GM21825 (cell line): ENCODE data around the gene ENTHD1.

Experiments
- ATAC-seq: cut with Tn5 transposase; IDR thresholded peaks from one replicate; pipeline ENCODE4 v1.9.1; 2021; ENCODE audit warnings: mild to moderate bottlenecking, moderate library complexity; ENCODE audit not compliant: unreplicated experiment

Gene ENTHD1

GRCh38 chr22:39800790-39801520 lies 92.6 kb downstream of the ENTHD1 start:
- no peak for ATAC-seq

- ATAC-seq = no peak
These were observed 95.9 kb downstream of the ENTHD1 start for GRCh38 chr22:39797528-39798147.

- ATAC-seq = no peak
These were observed 103.8 kb downstream of the ENTHD1 start for GRCh38 chr22:39789788-39790187.

GRCh38 chr22:39785232-39785631 lies 108.3 kb downstream of the ENTHD1 start:
- no peak for ATAC-seq

- ATAC-seq = no peak
These were observed 115.7 kb downstream of the ENTHD1 start for GRCh38 chr22:39777716-39778454.

GRCh38 chr22:39776295-39777009 lies 117.1 kb downstream of the ENTHD1 start:
- ATAC-seq = no peak

- peak; percentile 68 for ATAC-seq
These were observed 119.5 kb downstream of the ENTHD1 start for GRCh38 chr22:39773976-39774539.

- no peak for ATAC-seq
These were observed 120.1 kb downstream of the ENTHD1 start for GRCh38 chr22:39773503-39773902.

GRCh38 chr22:39771486-39771885 lies 122.1 kb downstream of the ENTHD1 start:
- ATAC-seq = no peak

- no peak for ATAC-seq
These were observed 127.9 kb downstream of the ENTHD1 start for GRCh38 chr22:39765661-39766060.

GRCh38 chr22:39765046-39765445 lies 128.5 kb downstream of the ENTHD1 start:
- no peak for ATAC-seq

GRCh38 chr22:39763276-39763675 lies 130.3 kb downstream of the ENTHD1 start:
- no peak for ATAC-seq

GRCh38 chr22:39750759-39751158 lies 142.8 kb downstream of the ENTHD1 start:
- no peak for ATAC-seq

GRCh38 chr22:39748877-39749276 lies 144.7 kb downstream of the ENTHD1 start:
- ATAC-seq = no peak

GRCh38 chr22:39746600-39747262 lies 146.8 kb downstream of the ENTHD1 start:
- no peak for ATAC-seq

GRCh38 chr22:39745789-39746188 lies 147.8 kb downstream of the ENTHD1 start:
- no peak for ATAC-seq

- no peak for ATAC-seq
These were observed 149.2 kb downstream of the ENTHD1 start for GRCh38 chr22:39744353-39744752.

- ATAC-seq = no peak
These were observed 149.6 kb downstream of the ENTHD1 start for GRCh38 chr22:39743935-39744334.

- ATAC-seq = no peak
These were observed 154.1 kb downstream of the ENTHD1 start for GRCh38 chr22:39739338-39740027.

GRCh38 chr22:39738746-39739145 lies 154.8 kb downstream of the ENTHD1 start:
- ATAC-seq = no peak
